MM.1S (cell line): ENCODE data around the gene GCNT2.

Experiments used
- DNase-seq: peaks from one replicate; pipeline ENCODE4 v3.0.0-alpha.2; 2015
- H2AFZ ChIP-seq: fragments of 300-600 bp; sonication (generic); 2 replicates; pipeline ENCODE4 v1.6.0; 2016; ENCODE audit warnings: antibody characterized with exemption, low read length
- H3F3A ChIP-seq: fragments of 300-600 bp; sonication (generic); 2 replicates; pipeline ENCODE4 v1.6.1; 2016; ENCODE audit warnings: mild to moderate bottlenecking, antibody characterized with exemption, low read length, moderate library complexity, mixed read lengths; ENCODE audit not compliant: insufficient read depth
- H3K27ac ChIP-seq: fragments of 300-600 bp; sonication (generic); 2 replicates; pipeline ENCODE4 v1.5.1; 2016; ENCODE audit warnings: mild to moderate bottlenecking, low read length
- H3K27me3 ChIP-seq: fragments of 300-600 bp; sonication (generic); replicated peaks from 2 replicates; pipeline ENCODE4 v1.6.0; 2016; ENCODE audit warnings: low read length; ENCODE audit not compliant: insufficient read depth
- H3K36me3 ChIP-seq: fragments of 300-600 bp; sonication (generic); replicated peaks from 2 replicates; pipeline ENCODE4 v1.6.1; 2016; ENCODE audit warnings: mild to moderate bottlenecking, low read length, mixed read lengths; ENCODE audit not compliant: insufficient read depth
- H3K4me1 ChIP-seq: fragments of 300-600 bp; sonication (generic); 2 replicates; pipeline ENCODE4 v1.6.1; 2016; ENCODE audit warnings: low read length, mixed read lengths
- H3K4me2 ChIP-seq: fragments of 300-600 bp; sonication (generic); 2 replicates; pipeline ENCODE4 v1.6.0; 2016; ENCODE audit warnings: low read depth, low read length
- H3K4me3 ChIP-seq: fragments of 300-600 bp; sonication (generic); 2 replicates; pipeline ENCODE4 v1.5.1; 2016; ENCODE audit warnings: low read length, mixed read lengths
- H3K79me2 ChIP-seq: fragments of 300-600 bp; sonication (generic); 2 replicates; pipeline ENCODE4 v1.6.1; 2016; ENCODE audit warnings: mixed run types, low read length, mixed read lengths
- H3K9ac ChIP-seq: fragments of 300-600 bp; sonication (generic); 2 replicates; pipeline ENCODE4 v1.6.1; 2016; ENCODE audit warnings: low read length, mixed read lengths
- H3K9me2 ChIP-seq: fragments of 300-600 bp; sonication (generic); replicated peaks from 2 replicates; pipeline ENCODE4 v1.6.1; 2016; ENCODE audit warnings: mild to moderate bottlenecking, low read length, mixed read lengths; ENCODE audit not compliant: insufficient read depth
- H3K9me3 ChIP-seq: fragments of 300-600 bp; sonication (generic); replicated peaks from 2 replicates; pipeline ENCODE4 v1.6.1; 2016; ENCODE audit warnings: mild to moderate bottlenecking, low read length, mixed read lengths; ENCODE audit not compliant: insufficient read depth
- H4K20me1 ChIP-seq: fragments of 300-600 bp; sonication (generic); 2 replicates; pipeline ENCODE4 v1.6.1; 2016; ENCODE audit warnings: mild to moderate bottlenecking, low read length, moderate library complexity, mixed read lengths; ENCODE audit not compliant: insufficient read depth
- CTCF ChIP-seq: fragments of 300-600 bp; sonication (generic); IDR thresholded peaks from 2 replicates; pipeline ENCODE4 v1.5.1; 2016; ENCODE audit warnings: antibody characterized with exemption, low read length, mixed read lengths
- EZH2 ChIP-seq: fragments of 300-600 bp; sonication (generic); optimal IDR thresholded peaks from 2 replicates; pipeline ENCODE3; 2017; ENCODE audit warnings: low read depth, mild to moderate bottlenecking, antibody characterized with exemption, low read length, mixed read lengths
- EZH2phosphoT487 ChIP-seq: fragments of 300-600 bp; sonication (generic); IDR thresholded peaks from 2 replicates; pipeline ENCODE4 v1.6.1; 2018; ENCODE audit warnings: antibody characterized with exemption, low read length

Gene GCNT2

GRCh38 chr6:10561611-10562199 lies 40.6 kb downstream of the GCNT2 start:
- DNase-seq = no peak
- Histone ChIP-seq H3K4me2 (no peak overlapping the region), H3K27ac (no peak overlapping the region), H3K9ac (no peak overlapping the region), H3K9me2 (no peaks in the 10 kb centered on the region), H2AFZ (no peak overlapping the region), H4K20me1 (no peaks in the 10 kb centered on the region), H3K4me1 (no peaks in the 10 kb centered on the region), H3K4me3 (no peak overlapping the region), H3K27me3 (no peaks in the 10 kb centered on the region), H3K9me3 (no peaks in the 10 kb centered on the region), H3K36me3 (no peaks in the 10 kb centered on the region), H3K79me2 (no peaks in the 10 kb centered on the region), H3F3A (no peaks in the 10 kb centered on the region)
- no peak for TF ChIP-seq CTCF
- no peak for TF ChIP-seq EZH2phosphoT487
- no peak for TF ChIP-seq EZH2

- Histone ChIP-seq H3K79me2 (no peaks in the 10 kb centered on the region), H3K27ac (no peak overlapping the region), H3K9me2 (no peaks in the 10 kb centered on the region), H3K9ac (no peak overlapping the region), H3K27me3 (no peaks in the 10 kb centered on the region), H3K9me3 (no peaks in the 10 kb centered on the region), H3K4me1 (no peaks in the 10 kb centered on the region), H3F3A (no peaks in the 10 kb centered on the region), H3K4me3 (no peak overlapping the region), H3K36me3 (no peaks in the 10 kb centered on the region), H2AFZ (no peak overlapping the region), H3K4me2 (no peak overlapping the region), H4K20me1 (no peaks in the 10 kb centered on the region)
- TF ChIP-seq EZH2 = no peak
- TF ChIP-seq CTCF = no peak
- no peak for TF ChIP-seq EZH2phosphoT487
- DNase-seq = no peak
Observed at GRCh38 chr6:10564975-10565673, 44.0 kb downstream of the GCNT2 start.

GRCh38 chr6:10565913-10566312 lies 44.8 kb downstream of the GCNT2 start:
- no peaks in the 10 kb centered on the region for H3K27me3 ChIP-seq
- no peak overlapping the region for H3K4me3 ChIP-seq
- no peaks in the 10 kb centered on the region for H4K20me1 ChIP-seq
- H3K27ac ChIP-seq = no peak overlapping the region
- H2AFZ ChIP-seq = no peak overlapping the region
- H3K9me3 ChIP-seq = no peaks in the 10 kb centered on the region
- H3K79me2 ChIP-seq = no peaks in the 10 kb centered on the region
- H3K4me1 ChIP-seq = no peaks in the 10 kb centered on the region
- DNase-seq = no peak
- no peak for TF ChIP-seq EZH2
- no peak overlapping the region for H3K9ac ChIP-seq
- no peak overlapping the region for H3K4me2 ChIP-seq
- H3K36me3 ChIP-seq = no peaks in the 10 kb centered on the region
- no peaks in the 10 kb centered on the region for H3K9me2 ChIP-seq
- no peaks in the 10 kb centered on the region for H3F3A ChIP-seq
